AML-193 (cell line): ENCODE data around the gene MAP6.
"Not testable (repeated sequence)": the region's sequence is repeated elsewhere in the genome, so short reads cannot be mapped to it uniquely, and the experiment has no call there.

ENCODE experiments used
- DNase-seq, 2 experiments: peaks; one replicate each; lab custom pipeline; 2025; lab: John Stamatoyannopoulos, UW

MAP6 gene

DNA sequence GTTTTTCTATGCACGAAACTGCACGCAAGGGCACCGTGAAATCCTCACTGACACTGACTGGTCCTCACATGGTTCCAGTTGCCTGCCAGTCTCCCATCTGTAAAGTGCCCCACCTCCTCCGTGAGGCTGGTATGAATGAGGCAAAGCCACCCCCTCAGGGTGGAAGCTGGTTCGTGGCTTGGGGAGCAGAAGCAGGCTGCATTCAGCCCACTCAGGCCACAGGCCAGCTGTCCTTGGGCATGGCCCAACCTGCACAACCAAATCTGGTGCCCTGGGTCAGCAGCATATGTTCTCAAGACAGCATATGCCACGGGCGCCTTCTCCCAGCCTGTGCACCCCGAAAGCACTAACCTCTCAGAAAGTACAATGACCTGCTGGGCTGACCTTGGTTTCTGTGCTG is 77.5 kb downstream of the MAP6 start:
- DNase-seq, result no peak

DNA sequence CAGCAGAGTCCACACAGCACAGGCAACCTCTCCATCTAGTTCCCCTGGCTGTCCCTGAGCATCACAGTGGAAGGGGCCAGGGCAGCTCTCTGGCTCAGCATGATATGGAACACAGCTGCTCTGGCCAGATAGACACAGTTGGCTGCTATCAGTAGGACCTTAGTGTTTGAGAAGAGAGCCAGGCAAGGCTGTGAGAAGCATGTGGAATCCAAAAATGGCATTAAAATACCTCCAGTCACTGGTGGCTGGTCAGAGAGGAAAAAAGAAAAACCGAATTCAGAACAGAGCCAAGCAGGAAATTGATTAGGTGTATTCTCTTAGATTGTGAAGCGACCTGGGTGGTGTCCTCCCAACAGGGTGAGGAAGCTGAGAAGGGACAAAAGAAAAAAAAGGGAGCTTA is 78.9 kb downstream of the MAP6 start:
- DNase-seq, result no peak

GRCh38 chr11:75589051-75589450 is 79.8 kb downstream of the MAP6 start:
- DNase-seq, result no peak

DNA sequence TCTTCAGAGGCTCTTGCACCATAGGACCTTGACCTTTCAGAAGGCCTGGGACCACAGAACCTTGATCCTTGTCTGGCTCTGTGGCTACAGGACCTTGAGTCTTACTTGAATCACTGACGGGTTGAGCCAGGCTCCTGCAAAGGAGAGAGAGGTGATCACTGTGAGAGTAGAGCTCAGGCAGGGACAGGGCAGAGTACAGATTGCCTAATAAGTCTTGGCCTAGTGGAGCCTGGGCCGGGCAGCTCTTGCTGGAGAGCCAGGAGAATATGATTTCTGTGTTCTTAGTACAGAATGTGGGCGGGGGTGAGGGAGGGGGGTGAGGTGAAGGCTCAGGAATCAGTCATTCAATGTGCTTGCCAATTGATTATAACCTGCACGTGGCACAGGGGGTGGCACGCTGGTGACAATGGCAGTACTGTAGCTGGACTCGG is 80.8 kb downstream of the MAP6 start:
- DNase-seq, result no peak

- DNase-seq, result no peak
Observed at GRCh38 chr11:75586395-75586794, 82.4 kb downstream of the MAP6 start.

GRCh38 chr11:75585293-75585670 is 83.6 kb downstream of the MAP6 start:
- DNase-seq, result no peak

DNA sequence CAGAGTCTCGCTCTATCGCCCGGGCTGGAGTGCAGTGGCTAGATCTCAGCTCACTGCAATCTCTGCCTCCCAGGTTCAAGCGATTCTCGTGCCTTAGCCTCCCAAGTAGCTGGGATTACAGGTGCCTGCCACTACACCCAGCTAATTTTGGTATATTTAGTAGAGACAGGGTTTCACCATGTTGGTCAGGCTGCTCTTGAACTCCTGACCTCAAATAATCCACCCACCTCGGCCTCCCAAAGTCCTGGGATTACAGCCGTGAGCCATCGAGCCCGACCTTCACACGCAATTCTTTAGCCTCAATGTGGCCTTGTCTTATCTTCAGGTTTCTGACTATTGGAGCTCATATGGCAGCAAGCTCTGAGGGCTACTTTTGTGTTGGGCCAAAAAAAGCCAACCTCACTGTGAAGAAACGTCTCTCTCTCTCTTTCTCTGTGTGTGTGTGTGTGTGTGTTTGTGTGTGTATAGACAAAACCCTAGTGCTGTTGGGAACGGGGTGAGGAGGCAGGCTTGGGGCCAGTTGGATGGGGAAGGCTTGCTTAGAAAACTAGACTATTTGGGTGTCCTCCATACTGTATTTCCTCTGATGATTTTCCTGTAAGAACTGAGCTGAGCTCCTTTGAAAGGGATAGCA is 84.1 kb downstream of the MAP6 start:
- DNase-seq, result not testable (repeated sequence)

DNA sequence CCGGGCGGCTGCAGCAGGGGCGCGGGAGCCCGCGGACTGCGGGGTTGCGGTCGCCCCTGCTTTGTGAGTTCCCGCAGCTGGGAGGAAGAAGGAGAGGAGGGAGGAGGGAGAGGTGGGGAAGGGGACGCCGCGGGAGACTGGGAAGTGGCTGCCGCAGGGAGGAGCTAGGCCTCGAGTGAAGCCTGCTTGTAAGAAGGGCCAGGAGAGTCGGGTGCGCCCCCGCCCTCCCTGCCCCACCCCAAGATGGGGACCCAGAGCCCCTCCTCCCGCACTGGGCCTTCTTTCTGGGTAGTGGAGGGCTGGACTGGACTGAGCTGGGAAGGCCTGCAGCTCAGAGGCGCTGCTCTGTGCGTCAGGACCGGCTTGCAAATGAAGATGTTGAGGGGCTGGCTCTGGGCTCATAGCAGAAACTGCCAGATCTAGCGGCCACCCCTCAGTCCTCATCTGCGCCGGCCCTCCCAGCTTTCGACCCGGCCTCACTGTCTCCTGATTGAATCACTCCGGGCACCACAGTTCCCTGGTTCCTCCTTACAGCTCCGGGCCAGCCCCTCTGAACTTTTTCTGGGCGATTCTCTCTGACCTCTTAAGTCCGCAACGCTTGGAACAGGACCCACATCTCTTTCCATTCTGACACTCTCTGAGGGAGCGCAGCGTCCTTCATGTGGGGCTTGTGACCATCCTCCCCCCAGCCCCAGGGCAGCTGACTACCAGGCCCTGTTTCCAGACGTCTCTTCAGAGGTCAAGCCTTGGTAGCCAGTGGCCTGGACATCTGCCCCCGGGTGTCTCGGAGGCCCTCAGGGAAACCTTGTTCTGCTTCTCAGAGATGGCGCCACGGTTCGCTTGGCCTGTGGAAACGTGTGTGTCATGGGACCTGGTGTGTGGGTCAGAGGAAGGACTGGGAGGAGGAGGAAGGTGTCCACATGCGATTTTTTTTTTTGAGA is 84.8 kb downstream of the MAP6 start:
- no peak for DNase-seq

- no peak for DNase-seq
Observed at GRCh38 chr11:75582895-75583717, 85.7 kb downstream of the MAP6 start.

GRCh38 chr11:75582506-75582894 is 86.3 kb downstream of the MAP6 start:
- no peak for DNase-seq

DNA sequence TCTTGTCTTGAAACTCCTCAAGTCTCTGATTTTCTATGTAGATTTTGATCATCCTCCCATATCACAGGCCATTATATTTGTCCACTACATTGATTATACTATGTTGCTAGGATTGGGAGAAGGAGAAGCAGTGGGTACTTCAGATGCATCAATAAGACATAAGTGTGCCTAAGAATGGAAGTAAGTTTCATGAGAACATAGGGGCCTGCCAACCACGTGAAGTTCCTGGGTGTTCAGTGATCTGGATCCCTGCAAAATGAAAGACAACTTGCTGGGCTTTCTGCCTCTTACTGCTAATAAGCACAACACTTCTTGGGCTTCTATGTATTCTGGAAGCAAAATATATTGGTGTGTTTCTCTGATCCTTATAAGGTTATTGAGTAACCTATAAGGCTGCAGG is 89.0 kb downstream of the MAP6 start:
- no peak for DNase-seq

- no peak for DNase-seq
Observed at GRCh38 chr11:75578977-75579376, 89.9 kb downstream of the MAP6 start.

DNA sequence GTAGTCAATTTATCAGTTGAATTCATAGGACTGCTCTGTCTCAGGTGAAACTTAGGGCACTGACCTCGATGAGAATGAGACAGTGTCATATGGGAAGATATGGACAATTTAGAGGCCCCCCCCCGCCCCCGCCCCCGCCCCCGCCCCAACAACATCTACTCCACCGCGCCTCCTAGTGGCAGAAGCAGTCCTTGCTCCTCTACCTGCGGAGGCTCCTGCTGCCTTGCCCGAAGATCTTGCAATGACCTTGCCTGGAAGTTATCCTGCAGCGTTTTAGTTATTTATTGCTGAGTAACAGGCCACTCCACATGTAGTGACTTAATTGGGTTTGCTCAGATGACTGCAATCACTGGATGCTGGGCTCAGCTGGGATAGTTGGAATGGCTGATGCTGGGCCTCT is 91.6 kb downstream of the MAP6 start:
- DNase-seq, result no peak

GRCh38 chr11:75576499-75576918 is 92.3 kb downstream of the MAP6 start:
- DNase-seq, result peak; percentile 33 to 55

DNA sequence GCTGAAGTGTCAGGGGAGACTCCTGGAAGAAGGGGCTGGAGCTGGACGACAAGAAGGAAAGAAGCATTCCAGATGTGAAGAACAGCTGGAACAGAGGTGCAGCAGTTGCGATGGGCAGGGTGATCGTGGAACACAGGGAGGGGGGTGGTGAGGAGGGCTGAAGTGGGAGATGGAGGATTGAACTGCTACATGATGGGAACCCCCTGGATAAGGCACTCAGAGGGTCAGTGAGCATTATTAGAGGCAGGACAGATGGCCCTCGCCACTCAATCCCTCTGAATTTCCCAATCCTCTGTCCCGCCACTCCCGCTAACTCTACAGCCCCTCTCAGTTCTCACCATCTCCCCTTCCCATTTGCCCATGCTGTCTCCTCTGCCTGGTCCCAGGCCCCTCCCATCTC is 92.8 kb downstream of the MAP6 start:
- DNase-seq, result no peak

- no peak for DNase-seq
Observed at GRCh38 chr11:75574698-75575602, 93.9 kb downstream of the MAP6 start.

- DNase-seq, result no peak
Observed at GRCh38 chr11:75572744-75573143, 96.1 kb downstream of the MAP6 start.

GRCh38 chr11:75571625-75572024 is 97.2 kb downstream of the MAP6 start:
- no peak for DNase-seq

- no peak for DNase-seq
Observed at GRCh38 chr11:75570559-75571139, 98.2 kb downstream of the MAP6 start.

DNA sequence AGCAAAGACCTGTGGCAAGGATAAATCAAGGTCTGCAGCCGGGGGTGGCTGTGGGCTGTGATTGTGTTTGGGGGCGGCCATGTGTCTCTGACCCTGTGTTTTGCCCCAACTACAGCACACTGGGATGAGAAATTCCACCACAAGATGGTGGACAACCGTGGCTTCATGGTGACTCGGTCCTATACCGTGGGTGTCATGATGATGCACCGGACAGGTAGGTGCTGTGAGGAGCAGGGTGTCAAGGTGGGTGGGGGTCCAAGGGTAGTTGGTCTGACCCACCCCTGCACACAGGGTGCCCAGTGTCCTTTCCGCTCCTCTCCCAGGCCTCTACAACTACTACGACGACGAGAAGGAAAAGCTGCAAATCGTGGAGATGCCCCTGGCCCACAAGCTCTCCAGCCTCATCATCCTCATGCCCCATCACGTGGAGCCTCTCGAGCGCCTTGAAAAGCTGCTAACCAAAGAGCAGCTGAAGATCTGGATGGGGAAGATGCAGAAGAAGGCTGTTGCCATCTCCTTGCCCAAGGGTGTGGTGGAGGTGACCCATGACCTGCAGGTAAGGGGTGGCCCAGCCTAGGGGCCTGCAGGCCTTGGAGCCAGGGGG is 100.1 kb downstream of the MAP6 start:
- DNase-seq, result no peak

- no peak for DNase-seq
Observed at GRCh38 chr11:75567971-75568370, 100.9 kb downstream of the MAP6 start.
